ENCODE measurements around the gene TCEA3.

- no peak for TF ChIP-seq CTCF (IDR thresholded peaks at IDR 0.05)
- no peak for TF ChIP-seq POLR2AphosphoS5 (IDR thresholded peaks at IDR 0.05; ENCODE audit: insufficient read depth in 1 of 2, low read depth in 1 of 2)
Observed at GRCh38 chr1:23395154-23395724, 29.3 kb downstream of the TCEA3 start.
